Nephron progenitor cell (in vitro differentiated cells): ENCODE measurements around the gene PTPRJ.

Source experiments
- DNase-seq: peaks from one replicate; pipeline ENCODE4 v3.0.0; 2021
- H3K27ac Mint-ChIP-seq: 2 replicates; pipeline ENCODE4 v1.8.0; 2021; ENCODE audit warnings: mild to moderate bottlenecking, moderate library complexity, mixed read lengths
- H3K27me3 Mint-ChIP-seq: 2 replicates; pipeline ENCODE4 v1.8.0; 2021; ENCODE audit warnings: mild to moderate bottlenecking, low read depth, mixed read lengths; ENCODE audit not compliant: poor library complexity
- H3K36me3 Mint-ChIP-seq: 2 replicates; pipeline ENCODE4 v1.8.0; 2021; ENCODE audit warnings: low read depth, mixed read lengths
- H3K4me1 Mint-ChIP-seq: 2 replicates; pipeline ENCODE4 v1.8.0; 2021; ENCODE audit warnings: mixed read lengths
- H3K4me3 Mint-ChIP-seq: 2 replicates; pipeline ENCODE4 v1.8.0; 2021; ENCODE audit warnings: mild to moderate bottlenecking, moderate library complexity, mixed read lengths
- H3K9me3 Mint-ChIP-seq: 2 replicates; pipeline ENCODE4 v1.8.0; 2021; ENCODE audit warnings: mild to moderate bottlenecking, moderate library complexity, mixed read lengths
- CTCF ChIP-seq: fragments of 200-600 bp; sonication (generic); IDR thresholded peaks from 2 replicates; pipeline ENCODE4 v1.5.0; 2021; ENCODE audit warnings: antibody characterized with exemption

Gene PTPRJ

GRCh38 chr11:48091426-48092102 lies 111.2 kb downstream of the PTPRJ start:
- Mint-ChIP-seq H3K4me1 (peaks cover 52% of the 10 kb centered on the region), H3K27ac (no peak overlapping the region), H3K4me3 (no peak overlapping the region), H3K27me3 (no peaks in the 10 kb centered on the region), H3K36me3 (no peaks in the 10 kb centered on the region), H3K9me3 (no peaks in the 10 kb centered on the region)
- TF ChIP-seq CTCF: no peak
- no peak for DNase-seq

- Mint-ChIP-seq H3K27me3 (no peaks in the 10 kb centered on the region), H3K4me1 (peaks cover 54% of the 10 kb centered on the region), H3K27ac (no peak overlapping the region), H3K36me3 (no peaks in the 10 kb centered on the region), H3K4me3 (no peak overlapping the region), H3K9me3 (no peaks in the 10 kb centered on the region)
- DNase-seq: no peak
- TF ChIP-seq CTCF: no peak
Measured at GRCh38 chr11:48093323-48093722, 113.0 kb downstream of the PTPRJ start.

- TF ChIP-seq CTCF: no peak
- DNase-seq: no peak
- no peaks in the 10 kb centered on the region for H3K9me3 Mint-ChIP-seq
- no peak overlapping the region for H3K4me3 Mint-ChIP-seq
- no peak overlapping the region for H3K27ac Mint-ChIP-seq
- H3K36me3 Mint-ChIP-seq: no peaks in the 10 kb centered on the region
- H3K4me1 Mint-ChIP-seq: peaks cover 48% of the 10 kb centered on the region
- no peaks in the 10 kb centered on the region for H3K27me3 Mint-ChIP-seq
Measured at GRCh38 chr11:48093795-48094642, 113.7 kb downstream of the PTPRJ start.

GRCh38 chr11:48094643-48095339 lies 114.4 kb downstream of the PTPRJ start:
- TF ChIP-seq CTCF: no peak

GRCh38 chr11:48095779-48096470 lies 115.6 kb downstream of the PTPRJ start:
- H3K27ac Mint-ChIP-seq: peak overlapping the region; percentile 17
- H3K36me3 Mint-ChIP-seq: no peaks in the 10 kb centered on the region
- H3K4me1 Mint-ChIP-seq: peaks cover 48% of the 10 kb centered on the region
- H3K27me3 Mint-ChIP-seq: peaks cover 5% of the 10 kb centered on the region
- TF ChIP-seq CTCF: no peak
- DNase-seq: no peak
- H3K4me3 Mint-ChIP-seq: no peak overlapping the region
- H3K9me3 Mint-ChIP-seq: no peaks in the 10 kb centered on the region

More at GRCh38 chr11:48094643-48095339, 114.4 kb downstream of the PTPRJ start:
- Mint-ChIP-seq H3K4me1 (peaks cover 48% of the 10 kb centered on the region), H3K27me3 (no peaks in the 10 kb centered on the region), H3K36me3 (no peaks in the 10 kb centered on the region), H3K9me3 (no peaks in the 10 kb centered on the region), H3K4me3 (no peak overlapping the region), H3K27ac (peak overlapping the region; percentile 1)
- DNase-seq: no peak
